Measurements from ENCODE around the gene TRAF2. TPM values are rescaled to one million over a fixed set of nuclear protein-coding genes. Genes with fewer than 3 reads are reported as not detected.

Gene TRAF2
- total and polyA plus RNA-seq, 2 of the 13 experiments (the other 11 are each of a cell fraction or from before 2014, with no cell fraction given): 12.4 to 13.6 TPM

- peak; percentile 39; the same call in 1 of the 2 replicates for TF ChIP-seq ZNF329 (CRISPR knock-in tag; IDR thresholded peaks at IDR 0.05; ENCODE audit: low read depth)
- TF ChIP-seq HCFC1 (IDR thresholded peaks at IDR 0.05; ENCODE audit: low read depth, low read length): peak; percentile 42; the same call in 1 of the 2 replicates
- no peak for TF ChIP-seq TAF15 (IDR thresholded peaks at IDR 0.05; ENCODE audit: low read depth, low read length, poor library complexity, severe bottlenecking)
- peak; percentile 74 for TF ChIP-seq SAP130 (CRISPR knock-in tag; IDR thresholded peaks at IDR 0.05; ENCODE audit: low read depth)
- peak; percentile 48; the same call in 1 of the 2 replicates for TF ChIP-seq BRCA1 (CRISPR knock-in tag; IDR thresholded peaks at IDR 0.05)
- TF ChIP-seq ZNF34 (CRISPR knock-in tag; IDR thresholded peaks at IDR 0.05; ENCODE audit: borderline replicate concordance): no peak
- TF ChIP-seq PAXIP1 (CRISPR knock-in tag; conservative IDR thresholded peaks at IDR 0.05): peak; percentile 46; the same call in 1 of the 2 replicates
- TF ChIP-seq ZFP41 (CRISPR knock-in tag; IDR thresholded peaks at IDR 0.05; ENCODE audit: borderline replicate concordance): peak; percentile 19; the same call in 1 of the 2 replicates
- TF ChIP-seq ZNF839 (CRISPR knock-in tag; IDR thresholded peaks at IDR 0.05; ENCODE audit: borderline replicate concordance): no peak
- TF ChIP-seq POLR2A (IDR thresholded peaks at IDR 0.05; ENCODE audit: insufficient read depth in 1 of 2, low read depth in 2 of 2, low read length in 2 of 2): peak in 1 of 2 experiments; percentile 95; a peak in 2 of 4 replicates
- TF ChIP-seq CENPX (CRISPR knock-in tag; IDR thresholded peaks at IDR 0.05): no peak
- peak; percentile 51; the same call in 1 of the 2 replicates for TF ChIP-seq RFX5 (IDR thresholded peaks at IDR 0.05; ENCODE audit: low read depth, low read length)
- TF ChIP-seq, protein P1, sequence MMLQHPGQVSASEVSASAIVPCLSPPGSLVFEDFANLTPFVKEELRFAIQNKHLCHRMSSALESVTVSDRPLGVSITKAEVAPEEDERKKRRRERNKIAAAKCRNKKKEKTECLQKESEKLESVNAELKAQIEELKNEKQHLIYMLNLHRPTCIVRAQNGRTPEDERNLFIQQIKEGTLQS (CRISPR knock-in tag; IDR thresholded peaks at IDR 0.05): peak; percentile 87
- TF ChIP-seq, protein P2, sequence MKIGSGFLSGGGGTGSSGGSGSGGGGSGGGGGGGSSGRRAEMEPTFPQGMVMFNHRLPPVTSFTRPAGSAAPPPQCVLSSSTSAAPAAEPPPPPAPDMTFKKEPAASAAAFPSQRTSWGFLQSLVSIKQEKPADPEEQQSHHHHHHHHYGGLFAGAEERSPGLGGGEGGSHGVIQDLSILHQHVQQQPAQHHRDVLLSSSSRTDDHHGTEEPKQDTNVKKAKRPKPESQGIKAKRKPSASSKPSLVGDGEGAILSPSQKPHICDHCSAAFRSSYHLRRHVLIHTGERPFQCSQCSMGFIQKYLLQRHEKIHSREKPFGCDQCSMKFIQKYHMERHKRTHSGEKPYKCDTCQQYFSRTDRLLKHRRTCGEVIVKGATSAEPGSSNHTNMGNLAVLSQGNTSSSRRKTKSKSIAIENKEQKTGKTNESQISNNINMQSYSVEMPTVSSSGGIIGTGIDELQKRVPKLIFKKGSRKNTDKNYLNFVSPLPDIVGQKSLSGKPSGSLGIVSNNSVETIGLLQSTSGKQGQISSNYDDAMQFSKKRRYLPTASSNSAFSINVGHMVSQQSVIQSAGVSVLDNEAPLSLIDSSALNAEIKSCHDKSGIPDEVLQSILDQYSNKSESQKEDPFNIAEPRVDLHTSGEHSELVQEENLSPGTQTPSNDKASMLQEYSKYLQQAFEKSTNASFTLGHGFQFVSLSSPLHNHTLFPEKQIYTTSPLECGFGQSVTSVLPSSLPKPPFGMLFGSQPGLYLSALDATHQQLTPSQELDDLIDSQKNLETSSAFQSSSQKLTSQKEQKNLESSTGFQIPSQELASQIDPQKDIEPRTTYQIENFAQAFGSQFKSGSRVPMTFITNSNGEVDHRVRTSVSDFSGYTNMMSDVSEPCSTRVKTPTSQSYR (CRISPR knock-in tag; IDR thresholded peaks at IDR 0.05; ENCODE audit: borderline replicate concordance): peak; percentile 74
- peak; percentile 56 for TF ChIP-seq ARNTL (CRISPR knock-in tag; IDR thresholded peaks at IDR 0.05)
- peak; percentile 83 for TF ChIP-seq ZNF589 (CRISPR knock-in tag; conservative IDR thresholded peaks at IDR 0.05)
- TF ChIP-seq POLR2AphosphoS5 (IDR thresholded peaks at IDR 0.05; ENCODE audit: low read depth, low read length): peak; percentile 70
- TF ChIP-seq HOXA9 (CRISPR knock-in tag; IDR thresholded peaks at IDR 0.05; ENCODE audit: borderline replicate concordance): 0 out of 2 replicates have a peak, but pooled peaks have one; percentile 50
- TF ChIP-seq PCBP1 (IDR thresholded peaks at IDR 0.05; ENCODE audit: borderline replicate concordance, low read depth, low read length): peak; percentile 47; the same call in 1 of the 2 replicates
- TF ChIP-seq REPIN1 (CRISPR knock-in tag; IDR thresholded peaks at IDR 0.05; ENCODE audit: borderline replicate concordance, low read depth): peak; percentile 42
- 0 out of 2 replicates have a peak, but pooled peaks have one; percentile 56 for TF ChIP-seq ZNF232 (CRISPR knock-in tag; IDR thresholded peaks at IDR 0.05; ENCODE audit: borderline replicate concordance)
- peak; percentile 57; the same call in 1 of the 3 replicates for TF ChIP-seq MXI1 (IDR thresholded peaks at IDR 0.05; ENCODE audit: borderline replicate concordance, low read depth, low read length)
- TF ChIP-seq TAF1 (CRISPR knock-in tag; IDR thresholded peaks at IDR 0.05): peak; percentile 83
Measured at GRCh38 chr9:136849038-136849959, 37.0 kb upstream of the TRAF2 start, which contains the start of gene PHPT1 (continued).
